ENCODE results near the gene LECT2. TPM values are rescaled to one million over a fixed set of nuclear protein-coding genes. Genes with fewer than 3 reads are reported as not detected.

The LECT2 gene
- total and polyA plus RNA-seq, 2 experiments from 2014 or later, result 0.45 TPM; not detected in 1

DNA sequence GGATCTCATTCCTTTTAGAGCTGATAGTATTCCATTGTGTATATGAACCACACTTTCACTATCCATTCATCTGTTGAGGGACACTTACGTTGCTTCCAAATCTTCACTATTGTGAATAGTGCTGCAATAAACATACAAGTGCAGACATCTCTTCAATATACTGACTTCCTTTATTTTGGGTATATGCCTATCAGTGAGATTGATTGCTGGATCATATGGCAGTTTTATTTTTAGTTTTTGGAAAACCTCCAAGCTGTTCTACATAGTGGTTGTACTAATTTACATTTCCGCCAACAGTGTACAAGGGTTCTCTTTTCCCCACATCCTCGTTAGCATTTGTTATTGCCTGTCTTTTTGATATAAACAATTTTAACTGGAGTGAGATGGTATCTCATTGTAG is 33.8 kb upstream of the LECT2 start (continued):
- TF ChIP-seq CREB1 (CRISPR knock-in tag; IDR thresholded peaks at IDR 0.05; ENCODE audit: low read depth) (no peak), NANOG (IDR thresholded peaks at IDR 0.05; ENCODE audit: borderline replicate concordance) (no peak)

DNA sequence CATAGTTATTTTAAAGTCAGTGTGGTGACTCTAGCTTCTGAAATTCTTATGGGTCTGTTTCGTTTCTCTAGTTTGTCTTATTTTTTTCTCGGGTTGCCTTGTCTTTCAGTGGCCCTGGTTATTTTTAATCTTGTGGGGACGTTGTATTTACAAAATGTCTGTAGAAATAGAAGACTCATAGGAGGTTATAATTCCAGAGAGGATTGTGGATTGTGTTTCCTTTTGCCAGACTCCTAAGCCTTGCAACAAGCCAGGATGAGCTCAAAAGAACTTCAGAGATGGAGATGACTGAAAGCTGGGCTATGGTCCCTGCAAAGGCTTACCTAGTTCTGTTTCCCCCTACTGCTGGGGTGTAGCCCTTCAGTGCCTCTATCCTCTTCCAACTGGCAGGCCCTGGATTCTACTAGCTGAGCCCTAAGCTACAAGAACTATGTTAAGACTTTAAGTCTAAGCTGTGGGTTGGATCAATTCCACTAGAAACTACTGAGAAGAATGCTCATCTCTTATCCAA is 32.2 kb upstream of the LECT2 start:
- H3K4me2 ChIP-seq, result no peak overlapping the region
- no peaks in the 10 kb centered on the region for H3K27me3 ChIP-seq (ENCODE audit: insufficient read depth)
- Mint-ChIP-seq H3K27ac (no peak overlapping the region), H3K9me3 (no peaks in the 10 kb centered on the region), H3K4me1 (peaks cover 2% of the 10 kb centered on the region; the same call in 1 of the 3 replicates), H3K4me3 (no peak overlapping the region), H3K36me3 (ENCODE audit: low read depth) (no peaks in the 10 kb centered on the region), H3K27me3 (ENCODE audit: insufficient read depth, low read depth, poor library complexity) (no peaks in the 10 kb centered on the region)
- no peak overlapping the region for H3K4me3 ChIP-seq
- H3K4me1 ChIP-seq (ENCODE audit: insufficient read depth), result no peaks in the 10 kb centered on the region
- no peaks in the 10 kb centered on the region for H3F3A ChIP-seq (replicated peaks; ENCODE audit: low read depth)
- ATAC-seq (no peak), DNase-seq (ENCODE audit: low spot score) (no peak)
- H3K36me3 ChIP-seq (ENCODE audit: insufficient read depth), result no peaks in the 10 kb centered on the region
- TF ChIP-seq EZH2phosphoT487 (IDR thresholded peaks at IDR 0.05; ENCODE audit: unreplicated experiment) (no peak), ZNF114 (CRISPR knock-in tag; IDR thresholded peaks at IDR 0.05) (no peak), NANOG (IDR thresholded peaks at IDR 0.05; ENCODE audit: borderline replicate concordance) (no peak), ZNF331 (CRISPR knock-in tag; IDR thresholded peaks at IDR 0.05; ENCODE audit: low read depth) (no peak), POLR2AphosphoS5 (IDR thresholded peaks at IDR 0.05; ENCODE audit: low read depth) (no peak), CREB1 (CRISPR knock-in tag; IDR thresholded peaks at IDR 0.05; ENCODE audit: low read depth) (no peak)
- TF ChIP-seq, protein P1, sequence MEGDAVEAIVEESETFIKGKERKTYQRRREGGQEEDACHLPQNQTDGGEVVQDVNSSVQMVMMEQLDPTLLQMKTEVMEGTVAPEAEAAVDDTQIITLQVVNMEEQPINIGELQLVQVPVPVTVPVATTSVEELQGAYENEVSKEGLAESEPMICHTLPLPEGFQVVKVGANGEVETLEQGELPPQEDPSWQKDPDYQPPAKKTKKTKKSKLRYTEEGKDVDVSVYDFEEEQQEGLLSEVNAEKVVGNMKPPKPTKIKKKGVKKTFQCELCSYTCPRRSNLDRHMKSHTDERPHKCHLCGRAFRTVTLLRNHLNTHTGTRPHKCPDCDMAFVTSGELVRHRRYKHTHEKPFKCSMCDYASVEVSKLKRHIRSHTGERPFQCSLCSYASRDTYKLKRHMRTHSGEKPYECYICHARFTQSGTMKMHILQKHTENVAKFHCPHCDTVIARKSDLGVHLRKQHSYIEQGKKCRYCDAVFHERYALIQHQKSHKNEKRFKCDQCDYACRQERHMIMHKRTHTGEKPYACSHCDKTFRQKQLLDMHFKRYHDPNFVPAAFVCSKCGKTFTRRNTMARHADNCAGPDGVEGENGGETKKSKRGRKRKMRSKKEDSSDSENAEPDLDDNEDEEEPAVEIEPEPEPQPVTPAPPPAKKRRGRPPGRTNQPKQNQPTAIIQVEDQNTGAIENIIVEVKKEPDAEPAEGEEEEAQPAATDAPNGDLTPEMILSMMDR (conservative IDR thresholded peaks at IDR 0.05; ENCODE audit: low read depth in 2 of 2), result no peak
- TF ChIP-seq, protein P2, sequence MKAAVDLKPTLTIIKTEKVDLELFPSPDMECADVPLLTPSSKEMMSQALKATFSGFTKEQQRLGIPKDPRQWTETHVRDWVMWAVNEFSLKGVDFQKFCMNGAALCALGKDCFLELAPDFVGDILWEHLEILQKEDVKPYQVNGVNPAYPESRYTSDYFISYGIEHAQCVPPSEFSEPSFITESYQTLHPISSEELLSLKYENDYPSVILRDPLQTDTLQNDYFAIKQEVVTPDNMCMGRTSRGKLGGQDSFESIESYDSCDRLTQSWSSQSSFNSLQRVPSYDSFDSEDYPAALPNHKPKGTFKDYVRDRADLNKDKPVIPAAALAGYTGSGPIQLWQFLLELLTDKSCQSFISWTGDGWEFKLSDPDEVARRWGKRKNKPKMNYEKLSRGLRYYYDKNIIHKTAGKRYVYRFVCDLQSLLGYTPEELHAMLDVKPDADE (IDR thresholded peaks at IDR 0.05), result no peak
- H4K20me1 ChIP-seq (replicated peaks; ENCODE audit: insufficient read depth), result 0 out of 2 replicates have a peak, but pooled peaks cover 3% of the 10 kb centered on the region
- H2AFZ ChIP-seq, result no peak overlapping the region
- no peak overlapping the region for H3K27ac ChIP-seq (ENCODE audit: low read depth)
- H3K9me2 ChIP-seq (ENCODE audit: insufficient read depth), result no peaks in the 10 kb centered on the region
- H3K79me2 ChIP-seq (replicated peaks; ENCODE audit: insufficient read depth), result no peaks in the 10 kb centered on the region

DNA sequence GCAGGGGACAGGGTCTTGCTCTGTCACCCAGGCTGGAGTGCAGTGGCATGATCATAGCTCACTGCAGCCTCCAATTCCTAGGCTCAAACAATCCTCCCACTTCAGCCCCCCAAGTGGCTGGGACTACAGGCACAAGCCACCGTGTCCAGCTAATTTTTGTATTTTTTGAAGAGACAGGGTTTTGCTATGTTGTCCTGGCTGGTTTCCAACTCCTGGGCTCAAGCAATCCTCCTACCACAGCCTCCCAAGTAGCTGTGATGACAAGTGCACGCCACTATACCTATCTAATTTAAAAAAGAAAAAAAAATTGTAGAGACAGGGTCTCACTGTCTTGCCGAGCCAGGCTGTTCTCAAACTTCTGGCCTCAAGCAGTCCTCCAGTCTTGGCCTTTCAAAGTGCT is 31.6 kb upstream of the LECT2 start:
- H3K27me3 ChIP-seq (ENCODE audit: insufficient read depth), result no peaks in the 10 kb centered on the region
- H3F3A ChIP-seq (replicated peaks; ENCODE audit: low read depth), result no peaks in the 10 kb centered on the region
- Mint-ChIP-seq H3K36me3 (ENCODE audit: low read depth) (no peaks in the 10 kb centered on the region), H3K27ac (no peak overlapping the region), H3K9me3 (no peaks in the 10 kb centered on the region), H3K4me1 (peaks cover 2% of the 10 kb centered on the region; the same call in 1 of the 3 replicates), H3K4me3 (no peak overlapping the region), H3K27me3 (ENCODE audit: insufficient read depth, low read depth, poor library complexity) (no peaks in the 10 kb centered on the region)
- no peaks in the 10 kb centered on the region for H3K9me2 ChIP-seq (ENCODE audit: insufficient read depth)
- no peaks in the 10 kb centered on the region for H3K79me2 ChIP-seq (replicated peaks; ENCODE audit: insufficient read depth)
- no peak for ATAC-seq
- 0 out of 2 replicates have a peak, but pooled peaks cover 3% of the 10 kb centered on the region for H4K20me1 ChIP-seq (replicated peaks; ENCODE audit: insufficient read depth)
- no peak overlapping the region for H3K4me2 ChIP-seq
- no peaks in the 10 kb centered on the region for H3K4me1 ChIP-seq (ENCODE audit: insufficient read depth)
- H3K4me3 ChIP-seq, result no peak overlapping the region
- no peak overlapping the region for H2AFZ ChIP-seq
- no peak overlapping the region for H3K27ac ChIP-seq (ENCODE audit: low read depth)
- no peaks in the 10 kb centered on the region for H3K36me3 ChIP-seq (ENCODE audit: insufficient read depth)
- no peak for DNase-seq (ENCODE audit: low spot score)
- TF ChIP-seq JUNB (IDR thresholded peaks at IDR 0.05; ENCODE audit: unreplicated experiment) (no peak), EZH2 (IDR thresholded peaks at IDR 0.05; ENCODE audit: low read depth, unreplicated experiment) (no peak), POLR2AphosphoS5 (IDR thresholded peaks at IDR 0.05; ENCODE audit: low read depth) (no peak), EZH2phosphoT487 (IDR thresholded peaks at IDR 0.05; ENCODE audit: unreplicated experiment) (no peak), ZNF331 (CRISPR knock-in tag; IDR thresholded peaks at IDR 0.05; ENCODE audit: low read depth) (no peak), ZNF114 (CRISPR knock-in tag; IDR thresholded peaks at IDR 0.05) (no peak), NANOG (IDR thresholded peaks at IDR 0.05; ENCODE audit: borderline replicate concordance) (no peak)
- TF ChIP-seq, protein P1 (conservative IDR thresholded peaks at IDR 0.05; ENCODE audit: low read depth in 2 of 2), result no peak
- TF ChIP-seq, protein P2 (IDR thresholded peaks at IDR 0.05), result no peak
